B cell (primary cell): Measurements from ENCODE around the gene MCTP1. TPM values are rescaled to one million over a fixed set of nuclear protein-coding genes. Genes with fewer than 3 reads are reported as not detected.

ENCODE experiments used
- ATAC-seq: fragments of 200-7000 bp; cut with Tn5 transposase; one replicate; pipeline ENCODE4 v1.10.0; 2021; ENCODE audit warnings: low read depth, mild to moderate bottlenecking, moderate number of reproducible peaks, moderate library complexity
- CTCF ChIA-PET: fragments of 350-600 bp; sonication (Branson Sonifier 250); formaldehyde crosslinking; loops from one replicate; lab custom pipeline; 2021; ENCODE audit warnings: antibody characterized with exemption, inconsistent platforms; lab: Charles Lee
- POLR2A ChIA-PET: fragments of 350-600 bp; sonication (Branson Sonifier 250); formaldehyde crosslinking; loops from one replicate; lab custom pipeline; 2021; ENCODE audit warnings: antibody characterized with exemption; lab: Charles Lee
- DNase-seq: peaks from one replicate; pipeline ENCODE4 v3.0.0; 2013
- H2AFZ ChIP-seq: 2 replicates; pipeline ENCODE4 v1.6.1; 2012; ENCODE audit warnings: mild to moderate bottlenecking, low read depth, low read length; ENCODE audit not compliant: insufficient read depth, poor library complexity, severe bottlenecking
- H3K27ac ChIP-seq, 2 donors: 1 replicate in 1 of 2; 2 replicates in 1 of 2; pipeline ENCODE4 v1.5.1; 2012 to 2013; ENCODE audit warnings: low read length in 2 of 2, mild to moderate bottlenecking in 2 of 2, moderate library complexity in 1 of 2
- H3K27me3 ChIP-seq, 4 experiments: fragments of 200-600 bp in 1 of 4; sonication (generic) in 1 of 4; replicated peaks in 1 of 4; 1 replicate in 2 of 4; 2 replicates in 2 of 4; pipeline versions ENCODE4 v1.6.1 to v1.7.0; 2013 to 2016; ENCODE audit warnings: low read length in 3 of 4, mild to moderate bottlenecking in 2 of 4, mixed read lengths in 1 of 4, moderate library complexity in 1 of 4; ENCODE audit not compliant: insufficient read depth in 4 of 4, control insufficient read depth in 3 of 4; ENCODE audit errors: control extremely low read depth in 1 of 4
- H3K36me3 ChIP-seq, 2 experiments: replicated peaks in 1 of 2; 1 replicate in 1 of 2; 2 replicates in 1 of 2; pipeline versions ENCODE4 v1.6.1 to v1.7.1; 2013; ENCODE audit warnings: low read length in 1 of 2; ENCODE audit not compliant: insufficient read depth in 2 of 2, control insufficient read depth in 1 of 2; ENCODE audit errors: control extremely low read depth in 1 of 2, extremely low read depth in 1 of 2
- H3K4me1 ChIP-seq, 2 donors: fragments of 200-600 bp in 1 of 2; sonication (generic) in 1 of 2; 1 replicate in 1 of 2; 2 replicates in 1 of 2; pipeline versions ENCODE4 v1.5.1 to v1.6.1; 2013 to 2017; ENCODE audit warnings: low read length in 2 of 2; ENCODE audit not compliant: control insufficient read depth in 2 of 2, insufficient read depth in 2 of 2
- H3K4me2 ChIP-seq: replicated peaks from 2 replicates; pipeline ENCODE3; 2012; ENCODE audit warnings: mild to moderate bottlenecking, low read depth, low read length; ENCODE audit not compliant: poor library complexity, severe bottlenecking
- H3K4me3 ChIP-seq, 5 experiments: fragments of 200-600 bp in 1 of 5; sonication (generic) in 1 of 5; 1 replicate in 3 of 5; 2 replicates in 2 of 5; pipeline versions ENCODE4 v1.5.1 to v1.7.0; 2011 to 2016; ENCODE audit warnings: low read length in 4 of 5, mild to moderate bottlenecking in 4 of 5, low read depth in 2 of 5, control low read depth in 1 of 5, moderate library complexity in 1 of 5; ENCODE audit not compliant: insufficient read depth in 1 of 5; ENCODE audit errors: control extremely low read depth in 1 of 5, extremely low read depth in 1 of 5
- H3K79me2 ChIP-seq: fragments of 200-600 bp; sonication (generic); one replicate; pipeline ENCODE4 v1.6.0; 2016; ENCODE audit warnings: low read length; ENCODE audit not compliant: control insufficient read depth, insufficient read depth
- H3K9ac ChIP-seq: fragments of 200-600 bp; sonication (generic); 2 replicates; pipeline ENCODE4 v1.6.1; 2017; ENCODE audit warnings: mild to moderate bottlenecking, low read length, moderate library complexity
- H3K9me3 ChIP-seq, 3 donors: one replicate each; pipeline versions ENCODE4 v1.6.1 to v1.7.1; 2013; ENCODE audit warnings: low read length in 2 of 3; ENCODE audit not compliant: control insufficient read depth in 2 of 3, insufficient read depth in 1 of 3; ENCODE audit errors: control extremely low read depth in 1 of 3
- H4K20me1 ChIP-seq: 2 replicates; pipeline ENCODE4 v1.6.0; 2012; ENCODE audit warnings: mild to moderate bottlenecking, low read length; ENCODE audit not compliant: insufficient read depth, control insufficient read depth, poor library complexity, severe bottlenecking
- H3K27ac Mint-ChIP-seq: one replicate; pipeline ENCODE4 v1.8.0; 2021; ENCODE audit warnings: mixed read lengths
- H3K27me3 Mint-ChIP-seq: one replicate; pipeline ENCODE4 v1.8.0; 2021; ENCODE audit warnings: mixed read lengths
- H3K4me1 Mint-ChIP-seq: one replicate; pipeline ENCODE4 v1.8.0; 2021; ENCODE audit warnings: mixed read lengths
- H3K4me3 Mint-ChIP-seq: one replicate; pipeline ENCODE4 v1.8.0; 2021; ENCODE audit warnings: mixed read lengths
- H3K9me3 Mint-ChIP-seq: one replicate; pipeline ENCODE4 v1.8.0; 2022; ENCODE audit warnings: mixed read lengths; ENCODE audit not compliant: insufficient read depth
- EZH2 ChIP-seq: IDR thresholded peaks from 2 replicates; pipeline ENCODE4 v1.6.1; 2012; ENCODE audit warnings: borderline replicate concordance, low read depth, mild to moderate bottlenecking, moderate library complexity, low read length; ENCODE audit not compliant: insufficient read depth, poor library complexity, severe bottlenecking
- WGBS: methylation state at CpG from one replicate; pipeline ENCODE4 v1.1.5; 2013; ENCODE audit warnings: missing lambda C conversion rate; ENCODE audit not compliant: insufficient coverage; 5-methylcytosine and 5-hydroxymethylcytosine counted together
- intact Hi-C: fragments of 100-400 bp; cut with micrococcal nuclease; formaldehyde crosslinking; loops from one replicate; pipeline ENCODE4 v1.10.0; 2022
- polyA plus RNA-seq: library from polyadenylated mRNA; depleted of rRNA; stranded (reverse); fragments of >200 nt; gene quantifications from 2 replicates; pipeline ENCODE4 v1.2.3, GENCODE V29; 2012
- total RNA-seq, 2 donors: library from RNA; stranded (reverse); fragments of 120-200 nt in 1 of 2; gene quantifications; 1 replicate in 1 of 2; 2 replicates in 1 of 2; pipeline versions ENCODE4 v1.2.3 to v1.2.4, GENCODE V29; 2013 to 2022
- TF ChIP-seq, protein P1 (sequence below): fragments of 200-600 bp; IDR thresholded peaks from one replicate; pipeline ENCODE4 v1.8.0; 2022; ENCODE audit warnings: antibody characterized with exemption, mild to moderate bottlenecking

MCTP1 gene
- total and polyA plus RNA-seq, 2 donors (not counting 1 experiment from before 2014, with no cell fraction given) = 0.42 to 2.5 TPM

DNA sequence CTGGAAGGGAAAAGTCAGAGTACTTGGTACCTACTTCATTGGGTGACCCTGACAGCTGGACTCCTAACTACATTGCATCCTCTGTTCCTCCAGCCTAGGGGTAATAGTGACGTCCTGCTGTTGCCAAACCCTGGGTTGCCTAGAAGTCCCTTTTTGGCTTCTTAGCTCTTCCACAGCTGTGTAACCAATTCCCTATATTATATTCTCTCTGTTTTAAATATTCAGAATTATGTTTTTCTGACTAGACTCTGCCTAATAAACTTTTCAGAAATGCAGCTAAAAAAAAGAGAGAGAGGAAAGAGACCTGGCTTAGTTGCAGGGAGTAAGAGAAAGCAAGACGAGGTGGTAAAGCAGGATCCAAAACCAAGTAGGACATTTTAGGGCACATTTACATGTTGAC is 28.4 kb downstream of the MCTP1 start:
- H2AFZ ChIP-seq = no peak overlapping the region
- Mint-ChIP-seq H3K4me3 (no peak overlapping the region), H3K27me3 (peaks cover 4% of the 10 kb centered on the region), H3K9me3 (no peaks in the 10 kb centered on the region), H3K27ac (no peak overlapping the region), H3K4me1 (no peaks in the 10 kb centered on the region)
- no peak overlapping the region for H3K9ac ChIP-seq
- DNase-seq = no peak
- no peak overlapping the region for H3K4me3 ChIP-seq
- H3K27me3 ChIP-seq = no peaks in the 10 kb centered on the region
- WGBS = 80% methylated on average over 1 of the region's 2 CpGs
- POLR2A ChIA-PET = no interaction called here
- H3K4me1 ChIP-seq = no peaks in the 10 kb centered on the region
- H3K4me2 ChIP-seq = no peak overlapping the region
- CTCF ChIA-PET = no interaction called here
- no peak for TF ChIP-seq EZH2
- TF ChIP-seq, protein P1, sequence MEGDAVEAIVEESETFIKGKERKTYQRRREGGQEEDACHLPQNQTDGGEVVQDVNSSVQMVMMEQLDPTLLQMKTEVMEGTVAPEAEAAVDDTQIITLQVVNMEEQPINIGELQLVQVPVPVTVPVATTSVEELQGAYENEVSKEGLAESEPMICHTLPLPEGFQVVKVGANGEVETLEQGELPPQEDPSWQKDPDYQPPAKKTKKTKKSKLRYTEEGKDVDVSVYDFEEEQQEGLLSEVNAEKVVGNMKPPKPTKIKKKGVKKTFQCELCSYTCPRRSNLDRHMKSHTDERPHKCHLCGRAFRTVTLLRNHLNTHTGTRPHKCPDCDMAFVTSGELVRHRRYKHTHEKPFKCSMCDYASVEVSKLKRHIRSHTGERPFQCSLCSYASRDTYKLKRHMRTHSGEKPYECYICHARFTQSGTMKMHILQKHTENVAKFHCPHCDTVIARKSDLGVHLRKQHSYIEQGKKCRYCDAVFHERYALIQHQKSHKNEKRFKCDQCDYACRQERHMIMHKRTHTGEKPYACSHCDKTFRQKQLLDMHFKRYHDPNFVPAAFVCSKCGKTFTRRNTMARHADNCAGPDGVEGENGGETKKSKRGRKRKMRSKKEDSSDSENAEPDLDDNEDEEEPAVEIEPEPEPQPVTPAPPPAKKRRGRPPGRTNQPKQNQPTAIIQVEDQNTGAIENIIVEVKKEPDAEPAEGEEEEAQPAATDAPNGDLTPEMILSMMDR = no peak
- no peaks in the 10 kb centered on the region for H4K20me1 ChIP-seq
- H3K27ac ChIP-seq = no peak overlapping the region
- H3K9me3 ChIP-seq = no peaks in the 10 kb centered on the region
- ATAC-seq = no peak
- intact Hi-C loops = no loop called here
- H3K36me3 ChIP-seq = no peaks in the 10 kb centered on the region
- no peaks in the 10 kb centered on the region for H3K79me2 ChIP-seq

GRCh38 chr5:95252801-95253200 is 32.1 kb downstream of the MCTP1 start:
- Mint-ChIP-seq H3K27me3 (peaks cover 4% of the 10 kb centered on the region), H3K4me3 (no peak overlapping the region), H3K4me1 (no peaks in the 10 kb centered on the region), H3K9me3 (peaks cover 2% of the 10 kb centered on the region), H3K27ac (no peak overlapping the region)
- intact Hi-C loops = no loop called here
- Histone ChIP-seq H3K4me3 (no peak overlapping the region), H3K36me3 (no peaks in the 10 kb centered on the region), H3K79me2 (no peaks in the 10 kb centered on the region), H3K9me3 (no peaks in the 10 kb centered on the region), H3K27me3 (no peaks in the 10 kb centered on the region), H3K4me1 (no peaks in the 10 kb centered on the region), H4K20me1 (no peaks in the 10 kb centered on the region), H3K27ac (no peak overlapping the region), H3K4me2 (no peak overlapping the region), H3K9ac (no peak overlapping the region), H2AFZ (no peak overlapping the region)
- DNase-seq (no peak), ATAC-seq (no peak)
- ChIA-PET POLR2A (no interaction called here), CTCF (interaction anchor here (0.7 kb wide), 1 partner anchor 33 kb away, joined by 3 read pairs; no protein-coding TSS in a partner anchor)
- TF ChIP-seq, protein P1 = no peak
- no peak for TF ChIP-seq EZH2
